Activated CD8-positive, alpha-beta memory T cell treated with anti-CD3 and anti-CD28 coated beads, Interleukin-2, amount 10 ng/mL, durations not matched to agents 7 days and 5 days (primary cell): ENCODE measurements around the gene TLL2. TPM values are rescaled to one million over a fixed set of nuclear protein-coding genes. Genes with fewer than 3 reads are reported as not detected.

ENCODE experiments used
- ATAC-seq: fragments of 150-1000 bp; cut with Tn5 transposase; one replicate; pipeline ENCODE4 v1.10.0; 2021; ENCODE audit warnings: moderate library complexity
- CTCF ChIA-PET: fragments of 350-600 bp; sonication (Branson Sonifier 250); formaldehyde crosslinking; loops from one replicate; lab custom pipeline; 2021; ENCODE audit warnings: antibody characterized with exemption; lab: Charles Lee
- DNase-seq: peaks from one replicate; pipeline ENCODE4 v3.0.0-alpha.2; 2020
- H3K27ac Mint-ChIP-seq: one replicate; pipeline ENCODE4 v1.8.0; 2021; ENCODE audit warnings: mild to moderate bottlenecking, mixed read lengths
- H3K27me3 Mint-ChIP-seq: one replicate; pipeline ENCODE4 v1.8.0; 2021; ENCODE audit warnings: mixed read lengths
- H3K36me3 Mint-ChIP-seq: one replicate; pipeline ENCODE4 v1.8.0; 2021; ENCODE audit warnings: mild to moderate bottlenecking, mixed read lengths
- H3K4me1 Mint-ChIP-seq: one replicate; pipeline ENCODE4 v1.8.0; 2021; ENCODE audit warnings: mixed read lengths
- H3K4me3 Mint-ChIP-seq: one replicate; pipeline ENCODE4 v1.8.0; 2021; ENCODE audit warnings: mild to moderate bottlenecking, moderate library complexity, mixed read lengths
- H3K9me3 Mint-ChIP-seq: one replicate; pipeline ENCODE4 v1.8.0; 2022; ENCODE audit warnings: low read depth, mixed read lengths
- total RNA-seq, 2 experiments: library from RNA; stranded (reverse); gene quantifications; one replicate each; pipeline ENCODE4 v1.2.3, GENCODE V29; 2021

Gene TLL2
- total RNA-seq, 2 experiments from 2014 or later, result not detected

- peaks cover 8% of the 10 kb centered on the region for H3K27me3 Mint-ChIP-seq
These were observed 95.1 kb downstream of the TLL2 start for GRCh38 chr10:96418582-96418981.

GRCh38 chr10:96417441-96417840 lies 96.3 kb downstream of the TLL2 start:
- Mint-ChIP-seq H3K36me3 (no peaks in the 10 kb centered on the region), H3K27ac (no peak overlapping the region), H3K4me1 (no peaks in the 10 kb centered on the region), H3K9me3 (no peaks in the 10 kb centered on the region), H3K4me3 (no peak overlapping the region), H3K27me3 (peaks cover 10% of the 10 kb centered on the region)
- CTCF ChIA-PET, result no interaction called here
- no peak for ATAC-seq
- DNase-seq, result peak; percentile 33

More at GRCh38 chr10:96418582-96418981, 95.1 kb downstream of the TLL2 start:
- ATAC-seq (no peak), DNase-seq (no peak)
- Mint-ChIP-seq H3K27ac (no peak overlapping the region), H3K9me3 (no peaks in the 10 kb centered on the region), H3K4me3 (no peak overlapping the region), H3K36me3 (no peaks in the 10 kb centered on the region), H3K4me1 (no peaks in the 10 kb centered on the region)
- CTCF ChIA-PET, result interaction anchor here (0.6 kb wide), 1 partner anchor 149 kb away, joined by 3 read pairs; no protein-coding TSS in a partner anchor

- no peaks in the 10 kb centered on the region for H3K9me3 Mint-ChIP-seq
- DNase-seq (no peak), ATAC-seq (no peak)
- no peaks in the 10 kb centered on the region for H3K4me1 Mint-ChIP-seq
- H3K36me3 Mint-ChIP-seq, result no peaks in the 10 kb centered on the region
- H3K27me3 Mint-ChIP-seq, result peaks cover 14% of the 10 kb centered on the region
- CTCF ChIA-PET, result interaction anchor here (0.6 to 1.5 kb wide), 2 partner anchors 41 to 95 kb away, joined by 3 read pairs; no protein-coding TSS in a partner anchor
- no peak overlapping the region for H3K4me3 Mint-ChIP-seq
- H3K27ac Mint-ChIP-seq, result no peak overlapping the region
These were observed 97.1 kb downstream of the TLL2 start for GRCh38 chr10:96416643-96417042.

GRCh38 chr10:96415891-96416554 lies 97.7 kb downstream of the TLL2 start:
- peaks cover 14% of the 10 kb centered on the region for H3K27me3 Mint-ChIP-seq
- no peak for DNase-seq
- H3K9me3 Mint-ChIP-seq, result no peaks in the 10 kb centered on the region
- ATAC-seq, result no peak
- H3K36me3 Mint-ChIP-seq, result no peaks in the 10 kb centered on the region
- no peak overlapping the region for H3K4me3 Mint-ChIP-seq
- CTCF ChIA-PET, result interaction anchor here (0.6 to 1.5 kb wide), 2 partner anchors 41 to 95 kb away, joined by 3 read pairs; no protein-coding TSS in a partner anchor
- H3K27ac Mint-ChIP-seq, result no peak overlapping the region
- no peaks in the 10 kb centered on the region for H3K4me1 Mint-ChIP-seq

GRCh38 chr10:96415150-96415890 lies 98.4 kb downstream of the TLL2 start:
- no peak for DNase-seq
- no peak for ATAC-seq
- peaks cover 10% of the 10 kb centered on the region for H3K27me3 Mint-ChIP-seq
- H3K4me1 Mint-ChIP-seq, result no peaks in the 10 kb centered on the region
- no peaks in the 10 kb centered on the region for H3K9me3 Mint-ChIP-seq
- H3K4me3 Mint-ChIP-seq, result no peak overlapping the region
- H3K27ac Mint-ChIP-seq, result no peak overlapping the region
- H3K36me3 Mint-ChIP-seq, result no peaks in the 10 kb centered on the region
- CTCF ChIA-PET, result interaction anchor here (1.5 kb wide), 1 partner anchor 40 kb away, joined by 3 read pairs; no protein-coding TSS in a partner anchor

- Mint-ChIP-seq H3K36me3 (no peaks in the 10 kb centered on the region), H3K9me3 (no peaks in the 10 kb centered on the region), H3K27ac (no peak overlapping the region), H3K4me1 (no peaks in the 10 kb centered on the region), H3K27me3 (peaks cover 10% of the 10 kb centered on the region), H3K4me3 (no peak overlapping the region)
- CTCF ChIA-PET, result no interaction called here
- DNase-seq (peak; percentile 16), ATAC-seq (no peak)
These were observed 99.4 kb downstream of the TLL2 start for GRCh38 chr10:96414303-96414702.

- DNase-seq, result peak; percentile 40
- H3K9me3 Mint-ChIP-seq, result no peaks in the 10 kb centered on the region
- ATAC-seq, result no peak
- CTCF ChIA-PET, result interaction anchor here (1.0 kb wide), 1 partner anchor 13 kb away, joined by 3 read pairs; no protein-coding TSS in a partner anchor
- H3K27me3 Mint-ChIP-seq, result peaks cover 14% of the 10 kb centered on the region
- no peaks in the 10 kb centered on the region for H3K36me3 Mint-ChIP-seq
- no peaks in the 10 kb centered on the region for H3K4me1 Mint-ChIP-seq
- no peak overlapping the region for H3K4me3 Mint-ChIP-seq
- no peak overlapping the region for H3K27ac Mint-ChIP-seq
These were observed 100.5 kb downstream of the TLL2 start for GRCh38 chr10:96413151-96413787.

- ATAC-seq, result no peak
- no peaks in the 10 kb centered on the region for H3K36me3 Mint-ChIP-seq
- H3K4me3 Mint-ChIP-seq, result no peak overlapping the region
- H3K4me1 Mint-ChIP-seq, result no peaks in the 10 kb centered on the region
- DNase-seq, result no peak
- CTCF ChIA-PET, result no interaction called here
- peaks cover 23% of the 10 kb centered on the region for H3K27me3 Mint-ChIP-seq
- no peaks in the 10 kb centered on the region for H3K9me3 Mint-ChIP-seq
- no peak overlapping the region for H3K27ac Mint-ChIP-seq
These were observed 101.9 kb downstream of the TLL2 start for GRCh38 chr10:96411716-96412320.

GRCh38 chr10:96410296-96410695 lies 103.4 kb downstream of the TLL2 start:
- Mint-ChIP-seq H3K36me3 (no peaks in the 10 kb centered on the region), H3K4me1 (no peaks in the 10 kb centered on the region), H3K27ac (no peak overlapping the region), H3K9me3 (no peaks in the 10 kb centered on the region), H3K4me3 (no peak overlapping the region), H3K27me3 (peaks cover 30% of the 10 kb centered on the region)
- CTCF ChIA-PET, result no interaction called here
- DNase-seq, result peak; percentile 23
- ATAC-seq, result no peak

GRCh38 chr10:96408201-96408600 lies 105.5 kb downstream of the TLL2 start:
- DNase-seq (no peak), ATAC-seq (no peak)
- peaks cover 37% of the 10 kb centered on the region for H3K27me3 Mint-ChIP-seq
- H3K4me1 Mint-ChIP-seq, result no peaks in the 10 kb centered on the region
- CTCF ChIA-PET, result no interaction called here
- no peak overlapping the region for H3K27ac Mint-ChIP-seq
- H3K9me3 Mint-ChIP-seq, result no peaks in the 10 kb centered on the region
- no peaks in the 10 kb centered on the region for H3K36me3 Mint-ChIP-seq
- no peak overlapping the region for H3K4me3 Mint-ChIP-seq

- Mint-ChIP-seq H3K4me3 (no peak overlapping the region), H3K9me3 (no peaks in the 10 kb centered on the region), H3K36me3 (no peaks in the 10 kb centered on the region), H3K27ac (no peak overlapping the region), H3K4me1 (no peaks in the 10 kb centered on the region), H3K27me3 (peaks cover 37% of the 10 kb centered on the region)
- ATAC-seq (no peak), DNase-seq (no peak)
- CTCF ChIA-PET, result no interaction called here
These were observed 106.1 kb downstream of the TLL2 start for GRCh38 chr10:96407560-96408069.

GRCh38 chr10:96406091-96406490 lies 107.6 kb downstream of the TLL2 start:
- Mint-ChIP-seq H3K27ac (no peak overlapping the region), H3K4me1 (no peaks in the 10 kb centered on the region), H3K9me3 (no peaks in the 10 kb centered on the region), H3K27me3 (peaks cover 44% of the 10 kb centered on the region), H3K36me3 (no peaks in the 10 kb centered on the region), H3K4me3 (no peak overlapping the region)
- CTCF ChIA-PET, result no interaction called here
- DNase-seq (no peak), ATAC-seq (no peak)
